A204.1 (cell line): ENCODE measurements around the gene NPAS1.

Experiments
- FAIRE-seq: peaks from 2 replicates; lab custom pipeline; 2012; peaks lifted over from hg19 to GRCh38; lab: Jason Lieb, UNC

NPAS1 gene

GRCh38 chr19:47020132-47020805 is 632 bp downstream of the NPAS1 start:
- no peak for FAIRE-seq

DNA sequence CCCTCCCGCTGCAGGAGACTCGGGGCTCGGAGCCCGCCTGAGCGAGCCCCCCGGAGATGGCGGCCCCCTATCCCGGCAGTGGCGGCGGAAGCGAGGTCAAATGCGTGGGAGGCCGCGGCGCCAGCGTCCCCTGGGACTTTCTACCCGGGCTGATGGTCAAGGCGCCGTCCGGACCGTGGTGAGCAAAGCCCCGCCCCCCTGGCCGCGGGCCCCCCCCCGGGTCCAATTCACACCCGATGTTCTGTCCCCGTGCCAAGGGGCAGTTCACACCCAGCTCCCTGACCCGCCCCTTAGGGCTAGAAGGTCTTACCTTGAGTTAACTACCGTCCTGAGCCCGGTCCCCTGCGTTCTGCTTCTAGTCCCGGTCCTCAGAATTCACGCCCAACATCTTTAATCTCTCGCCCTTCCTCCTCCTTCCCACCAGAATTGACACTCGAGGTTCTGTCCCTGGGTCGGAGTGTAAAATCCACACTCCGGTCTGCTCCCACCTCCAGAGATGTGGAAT is 1.4 kb downstream of the NPAS1 start:
- FAIRE-seq: no peak

DNA sequence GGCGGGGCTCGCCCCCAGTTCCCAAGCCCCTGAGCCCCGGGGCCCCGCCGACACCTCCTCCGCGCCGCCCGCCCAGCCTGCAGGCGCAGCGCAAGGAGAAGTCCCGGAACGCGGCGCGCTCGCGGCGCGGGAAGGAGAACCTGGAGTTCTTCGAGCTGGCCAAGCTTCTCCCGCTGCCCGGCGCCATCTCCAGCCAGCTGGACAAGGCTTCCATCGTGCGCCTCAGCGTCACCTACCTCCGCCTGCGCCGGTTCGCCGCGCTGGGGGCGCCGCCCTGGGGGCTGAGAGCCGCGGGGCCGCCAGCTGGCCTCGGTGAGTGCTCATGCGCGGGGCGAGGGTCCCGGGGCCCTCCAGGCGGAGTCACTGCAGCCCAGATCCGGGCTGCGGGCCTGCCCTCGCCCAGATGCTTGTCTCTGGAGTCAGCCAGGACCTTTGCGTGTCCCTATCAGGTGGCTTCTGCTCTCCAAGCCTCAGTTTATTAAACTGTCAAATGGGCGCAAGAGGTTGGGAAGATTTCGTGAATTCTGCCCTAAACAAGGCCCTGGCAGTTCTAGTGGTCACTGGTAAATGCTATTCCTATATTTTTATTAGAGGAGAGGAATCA is 2.0 kb downstream of the NPAS1 start:
- no peak for FAIRE-seq

DNA sequence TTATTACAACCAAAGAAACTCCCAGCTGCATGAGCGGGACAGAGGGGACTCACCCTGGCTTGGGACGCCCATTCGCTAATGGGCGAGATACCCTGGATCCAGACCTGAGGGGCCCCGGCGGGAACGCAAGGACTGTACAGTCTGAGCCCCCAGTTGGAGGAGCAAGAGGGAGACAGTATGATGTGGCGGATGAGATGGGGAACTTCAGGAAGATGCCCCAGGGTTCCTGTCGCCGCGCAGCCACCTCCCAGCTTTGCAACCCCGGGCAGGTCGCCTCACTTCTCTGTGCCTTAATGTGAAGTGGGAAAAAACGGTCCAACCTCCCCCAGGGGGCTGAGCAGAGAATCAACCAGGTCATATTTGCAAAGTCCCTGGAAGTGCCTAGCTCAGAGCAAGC is 2.5 kb downstream of the NPAS1 start:
- FAIRE-seq: no peak

- FAIRE-seq: no peak
Measured at GRCh38 chr19:47022541-47023447, 3.2 kb downstream of the NPAS1 start.

DNA sequence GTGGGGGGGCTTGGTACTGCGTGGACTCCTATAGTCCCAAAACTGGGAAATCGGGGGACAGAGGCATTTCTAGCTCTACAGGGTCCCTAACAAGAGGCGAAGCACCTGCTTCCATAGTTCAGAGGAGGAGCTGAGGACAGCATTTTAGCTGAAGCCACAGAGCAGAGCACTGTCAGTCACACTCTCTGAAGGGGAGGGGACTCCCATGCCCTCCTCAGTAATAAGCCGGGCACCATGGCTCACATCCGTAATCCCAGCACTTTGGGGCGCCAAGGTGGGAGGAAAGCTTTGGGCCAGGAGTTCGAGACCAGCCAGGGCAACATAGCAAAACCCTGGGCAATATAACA is 3.8 kb downstream of the NPAS1 start:
- no peak for FAIRE-seq

DNA sequence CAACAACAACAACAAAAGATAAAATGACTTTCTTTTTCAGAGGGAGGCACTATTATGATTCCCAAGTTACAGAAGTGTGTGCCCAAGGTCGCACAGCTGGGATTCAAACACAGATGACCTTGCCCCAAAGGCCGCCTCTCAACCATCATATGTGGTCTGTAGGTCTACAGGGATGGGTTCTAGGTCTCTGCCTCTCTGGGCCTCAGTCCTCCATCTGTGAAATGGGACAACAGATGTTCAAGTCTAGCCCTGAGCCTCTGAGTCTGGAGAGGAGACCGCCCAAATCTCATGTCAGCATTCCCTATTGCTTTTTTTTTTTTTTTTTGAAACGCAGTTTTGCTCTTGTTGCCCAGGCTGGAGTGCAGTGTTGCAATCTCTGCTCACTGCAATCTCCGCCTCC is 4.9 kb downstream of the NPAS1 start:
- no peak for FAIRE-seq

DNA sequence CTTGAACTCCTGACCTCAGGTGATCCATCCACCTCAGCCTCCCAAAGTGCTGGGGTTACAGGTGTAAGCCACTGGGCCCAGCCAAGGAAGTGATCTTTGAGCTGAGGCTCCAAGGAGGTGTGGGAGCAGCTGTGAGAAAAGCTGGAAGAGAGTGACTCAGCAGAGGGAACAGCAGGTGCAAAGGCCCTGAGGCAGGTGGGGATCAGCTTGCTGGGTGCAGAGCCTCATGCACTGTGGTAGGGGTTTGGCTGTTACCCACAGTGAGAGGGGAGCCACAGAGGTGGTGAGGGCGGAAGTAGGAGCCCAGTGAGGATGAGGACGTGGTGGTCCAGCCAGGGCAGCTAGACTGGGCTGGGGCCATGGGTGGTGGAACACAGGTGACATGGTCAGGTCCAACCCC is 6.5 kb downstream of the NPAS1 start:
- FAIRE-seq: no peak

DNA sequence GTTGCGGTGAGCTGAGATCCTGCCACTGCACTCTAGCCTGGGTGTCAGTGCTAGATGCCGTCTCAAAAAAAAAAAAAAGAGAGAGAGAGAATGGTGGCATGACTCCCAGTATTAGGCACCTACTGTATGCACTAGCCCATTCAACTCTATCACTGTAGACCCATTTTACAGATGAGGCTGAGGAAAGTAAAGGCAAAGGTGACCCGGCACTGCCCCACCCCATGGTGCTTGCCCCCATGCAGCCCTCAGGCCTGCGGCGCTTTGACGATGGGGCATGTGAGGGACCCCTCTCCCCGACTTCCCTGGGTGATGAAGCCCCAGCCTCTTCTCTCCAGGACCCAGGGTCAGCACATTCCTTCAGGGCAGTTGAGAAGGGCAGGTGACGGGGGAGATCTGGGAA is 7.3 kb downstream of the NPAS1 start:
- no peak for FAIRE-seq

- FAIRE-seq: no peak
Measured at GRCh38 chr19:47027586-47028088, 8.0 kb downstream of the NPAS1 start.

GRCh38 chr19:47028195-47028601 is 8.6 kb downstream of the NPAS1 start:
- no peak for FAIRE-seq

GRCh38 chr19:47032171-47032811 is 12.7 kb downstream of the NPAS1 start:
- no peak for FAIRE-seq

GRCh38 chr19:47035127-47036096 is 15.8 kb downstream of the NPAS1 start:
- FAIRE-seq: peak; percentile 80

GRCh38 chr19:47036097-47036651 is 16.5 kb downstream of the NPAS1 start:
- no peak for FAIRE-seq

GRCh38 chr19:47037766-47038165 is 18.1 kb downstream of the NPAS1 start:
- no peak for FAIRE-seq

DNA sequence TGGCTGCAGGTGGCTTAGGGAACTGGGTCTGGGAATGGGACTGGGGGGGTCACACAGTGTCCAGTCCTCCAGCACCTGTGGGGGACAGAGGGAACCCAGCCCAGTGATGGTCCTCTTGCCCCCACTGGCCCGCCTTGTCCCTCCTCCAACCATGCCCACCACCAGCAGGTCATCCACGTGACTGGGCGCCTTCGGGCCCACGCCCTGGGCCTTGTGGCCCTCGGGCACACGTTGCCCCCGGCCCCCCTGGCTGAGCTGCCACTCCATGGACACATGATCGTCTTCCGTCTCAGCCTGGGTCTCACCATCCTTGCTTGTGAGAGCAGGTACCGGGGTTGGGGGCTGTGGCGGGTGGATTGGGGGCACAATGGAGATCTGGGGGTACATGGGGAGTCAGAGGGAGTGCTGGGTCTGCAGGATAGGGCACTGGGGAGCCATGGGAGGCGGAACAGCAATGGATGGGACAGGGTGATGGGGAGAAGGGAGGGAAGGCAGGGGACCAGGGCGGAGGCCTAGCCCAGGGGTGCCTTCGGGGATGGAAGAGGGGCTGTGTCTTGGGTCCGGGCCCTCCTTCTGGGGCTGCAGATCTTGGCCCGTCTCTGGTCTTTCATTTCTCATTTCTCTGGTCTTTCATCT is 19.7 kb downstream of the NPAS1 start:
- FAIRE-seq: no peak

DNA sequence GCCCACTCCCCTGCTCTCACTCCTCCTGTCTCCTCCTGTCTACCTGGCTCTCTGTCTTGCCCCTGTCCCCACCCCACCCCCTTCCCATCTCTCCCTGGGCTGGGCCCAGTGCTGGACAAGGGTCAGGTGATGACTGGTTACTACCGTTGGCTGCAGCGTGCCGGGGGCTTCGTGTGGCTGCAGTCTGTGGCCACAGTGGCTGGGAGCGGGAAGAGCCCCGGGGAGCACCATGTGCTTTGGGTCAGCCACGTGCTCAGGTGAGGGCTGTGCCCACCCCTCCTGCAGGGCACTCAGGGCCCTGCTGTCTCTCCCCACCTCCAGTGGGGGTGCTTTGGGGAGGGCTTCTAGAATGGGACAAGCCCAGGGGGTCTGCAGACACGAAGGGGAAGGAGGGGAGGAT is 21.2 kb downstream of the NPAS1 start:
- FAIRE-seq: no peak

GRCh38 chr19:47044946-47045866 is 25.6 kb downstream of the NPAS1 start:
- no peak for FAIRE-seq

DNA sequence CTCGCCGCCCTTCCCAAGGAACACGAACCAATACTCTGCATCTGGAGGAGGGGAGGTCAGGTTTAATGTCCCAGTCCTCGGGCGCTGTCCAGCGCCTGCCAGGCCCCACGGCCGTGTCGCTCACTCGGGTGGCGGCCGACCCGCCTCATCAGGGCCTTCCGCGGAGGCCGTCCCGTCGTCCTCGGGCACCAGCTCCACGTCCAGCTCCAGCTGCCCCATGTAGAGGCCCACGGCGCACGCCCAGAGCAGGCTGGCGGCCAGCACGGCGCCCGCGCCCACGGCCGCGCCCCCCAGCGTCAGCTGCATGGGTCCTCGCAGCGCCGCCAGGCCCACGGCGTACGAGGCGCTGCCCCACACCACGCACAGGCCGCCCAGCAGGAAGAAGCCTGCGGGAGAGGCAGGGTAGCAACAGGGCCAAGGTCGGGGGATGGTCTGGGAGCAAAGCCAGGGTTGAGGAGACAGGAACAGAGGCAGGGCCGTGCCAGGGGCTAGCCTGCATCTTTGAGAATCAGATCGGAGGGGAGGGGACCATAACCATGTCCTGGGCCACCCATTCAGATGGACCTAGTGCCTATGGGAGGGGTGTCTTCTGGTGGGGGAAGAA is 26.3 kb downstream of the NPAS1 start:
- FAIRE-seq: no peak
